Hematopoietic multipotent progenitor cell treated with erythropoietin and hydrocortisone succinate and interleukin-3 and kit ligand, for 17 days (in vitro differentiated cells): ENCODE data around the gene USP17L24.
"Not testable (repeated sequence)": the region's sequence is repeated elsewhere in the genome, so short reads cannot be mapped to it uniquely, and the experiment has no call there.

Source experiments
- DNase-seq: peaks from one replicate; pipeline ENCODE4 v3.0.0-alpha.2; 2015; ENCODE audit warnings: low spot score

The USP17L24 gene, protein sequence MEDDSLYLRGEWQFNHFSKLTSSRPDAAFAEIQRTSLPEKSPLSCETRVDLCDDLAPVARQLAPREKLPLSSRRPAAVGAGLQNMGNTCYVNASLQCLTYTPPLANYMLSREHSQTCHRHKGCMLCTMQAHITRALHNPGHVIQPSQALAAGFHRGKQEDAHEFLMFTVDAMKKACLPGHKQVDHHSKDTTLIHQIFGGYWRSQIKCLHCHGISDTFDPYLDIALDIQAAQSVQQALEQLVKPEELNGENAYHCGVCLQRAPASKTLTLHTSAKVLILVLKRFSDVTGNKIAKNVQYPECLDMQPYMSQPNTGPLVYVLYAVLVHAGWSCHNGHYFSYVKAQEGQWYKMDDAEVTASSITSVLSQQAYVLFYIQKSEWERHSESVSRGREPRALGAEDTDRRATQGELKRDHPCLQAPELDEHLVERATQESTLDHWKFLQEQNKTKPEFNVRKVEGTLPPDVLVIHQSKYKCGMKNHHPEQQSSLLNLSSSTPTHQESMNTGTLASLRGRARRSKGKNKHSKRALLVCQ

DNA sequence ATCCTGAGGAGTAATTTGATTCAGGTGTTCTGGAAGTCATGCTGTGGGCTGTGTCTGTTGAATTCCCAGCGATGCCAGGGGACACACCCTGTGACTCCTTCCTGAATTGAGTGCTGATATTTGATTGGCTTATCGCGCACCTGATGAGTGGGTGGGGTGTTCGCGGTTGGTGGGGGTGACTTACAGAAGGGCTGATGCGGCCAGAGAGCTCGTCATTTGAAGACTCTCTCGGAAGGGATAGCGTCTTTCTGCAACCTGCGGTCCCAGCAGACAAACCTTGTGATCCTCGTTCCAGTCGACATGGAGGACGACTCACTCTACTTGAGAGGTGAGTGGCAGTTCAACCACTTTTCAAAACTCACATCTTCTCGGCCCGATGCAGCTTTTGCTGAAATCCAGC, at the start of gene USP17L24:
TSS of gene USP17L24 (plus strand) at position 301 of the 400 bp plus-strand sequence. CDS start at position 301, 0 bp downstream.
- DNase-seq: not testable (repeated sequence)

DNA sequence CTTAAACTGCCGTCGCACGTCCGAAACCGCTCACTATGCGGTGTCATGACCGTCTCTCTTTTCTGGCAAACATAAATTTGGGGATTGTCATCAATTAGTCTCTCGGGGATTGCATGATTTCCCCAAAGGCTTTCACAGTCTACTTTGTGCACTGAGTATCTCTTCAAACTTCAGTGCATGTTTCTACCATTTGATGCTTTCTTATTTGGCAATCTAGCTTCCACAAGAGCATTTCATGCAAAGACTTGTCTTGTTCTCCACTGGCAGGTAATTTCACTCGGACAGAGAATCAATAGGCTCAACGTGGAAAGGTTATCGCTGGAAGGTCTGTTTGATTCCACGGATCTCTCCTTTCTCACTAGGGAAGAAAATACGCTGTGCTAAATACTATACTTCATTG, 774 bp upstream of the USP17L24 start:
- DNase-seq: not testable (repeated sequence)

DNA sequence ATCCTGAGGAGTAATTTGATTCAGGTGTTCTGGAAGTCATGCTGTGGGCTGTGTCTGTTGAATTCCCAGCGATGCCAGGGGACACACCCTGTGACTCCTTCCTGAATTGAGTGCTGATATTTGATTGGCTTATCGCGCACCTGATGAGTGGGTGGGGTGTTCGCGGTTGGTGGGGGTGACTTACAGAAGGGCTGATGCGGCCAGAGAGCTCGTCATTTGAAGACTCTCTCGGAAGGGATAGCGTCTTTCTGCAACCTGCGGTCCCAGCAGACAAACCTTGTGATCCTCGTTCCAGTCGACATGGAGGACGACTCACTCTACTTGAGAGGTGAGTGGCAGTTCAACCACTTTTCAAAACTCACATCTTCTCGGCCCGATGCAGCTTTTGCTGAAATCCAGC, 4.6 kb downstream of the USP17L24 start, which contains the start of gene USP17L25:
TSS of gene USP17L25 (plus strand) at position 301 of the 400 bp plus-strand sequence. CDS start at position 301, 0 bp downstream.
- not testable (repeated sequence) for DNase-seq

DNA sequence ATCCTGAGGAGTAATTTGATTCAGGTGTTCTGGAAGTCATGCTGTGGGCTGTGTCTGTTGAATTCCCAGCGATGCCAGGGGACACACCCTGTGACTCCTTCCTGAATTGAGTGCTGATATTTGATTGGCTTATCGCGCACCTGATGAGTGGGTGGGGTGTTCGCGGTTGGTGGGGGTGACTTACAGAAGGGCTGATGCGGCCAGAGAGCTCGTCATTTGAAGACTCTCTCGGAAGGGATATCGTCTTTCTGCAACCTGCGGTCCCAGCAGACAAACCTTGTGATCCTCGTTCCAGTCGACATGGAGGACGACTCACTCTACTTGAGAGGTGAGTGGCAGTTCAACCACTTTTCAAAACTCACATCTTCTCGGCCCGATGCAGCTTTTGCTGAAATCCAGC, 9.4 kb downstream of the USP17L24 start, which contains the start of gene USP17L26:
TSS of gene USP17L26 (plus strand) at position 301 of the 400 bp plus-strand sequence. CDS start at position 301, 0 bp downstream.
- not testable (repeated sequence) for DNase-seq

DNA sequence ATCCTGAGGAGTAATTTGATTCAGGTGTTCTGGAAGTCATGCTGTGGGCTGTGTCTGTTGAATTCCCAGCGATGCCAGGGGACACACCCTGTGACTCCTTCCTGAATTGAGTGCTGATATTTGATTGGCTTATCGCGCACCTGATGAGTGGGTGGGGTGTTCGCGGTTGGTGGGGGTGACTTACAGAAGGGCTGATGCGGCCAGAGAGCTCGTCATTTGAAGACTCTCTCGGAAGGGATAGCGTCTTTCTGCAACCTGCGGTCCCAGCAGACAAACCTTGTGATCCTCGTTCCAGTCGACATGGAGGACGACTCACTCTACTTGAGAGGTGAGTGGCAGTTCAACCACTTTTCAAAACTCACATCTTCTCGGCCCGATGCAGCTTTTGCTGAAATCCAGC, 14.1 kb downstream of the USP17L24 start, which contains the start of gene USP17L5:
TSS of gene USP17L5 (plus strand) at position 301 of the 400 bp plus-strand sequence. CDS start at position 301, 0 bp downstream.
- not testable (repeated sequence) for DNase-seq

DNA sequence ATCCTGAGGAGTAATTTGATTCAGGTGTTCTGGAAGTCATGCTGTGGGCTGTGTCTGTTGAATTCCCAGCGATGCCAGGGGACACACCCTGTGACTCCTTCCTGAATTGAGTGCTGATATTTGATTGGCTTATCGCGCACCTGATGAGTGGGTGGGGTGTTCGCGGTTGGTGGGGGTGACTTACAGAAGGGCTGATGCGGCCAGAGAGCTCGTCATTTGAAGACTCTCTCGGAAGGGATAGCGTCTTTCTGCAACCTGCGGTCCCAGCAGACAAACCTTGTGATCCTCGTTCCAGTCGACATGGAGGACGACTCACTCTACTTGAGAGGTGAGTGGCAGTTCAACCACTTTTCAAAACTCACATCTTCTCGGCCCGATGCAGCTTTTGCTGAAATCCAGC, 18.9 kb downstream of the USP17L24 start, which contains the start of gene USP17L27:
TSS of gene USP17L27 (plus strand) at position 301 of the 400 bp plus-strand sequence. CDS start at position 301, 0 bp downstream.
- not testable (repeated sequence) for DNase-seq

DNA sequence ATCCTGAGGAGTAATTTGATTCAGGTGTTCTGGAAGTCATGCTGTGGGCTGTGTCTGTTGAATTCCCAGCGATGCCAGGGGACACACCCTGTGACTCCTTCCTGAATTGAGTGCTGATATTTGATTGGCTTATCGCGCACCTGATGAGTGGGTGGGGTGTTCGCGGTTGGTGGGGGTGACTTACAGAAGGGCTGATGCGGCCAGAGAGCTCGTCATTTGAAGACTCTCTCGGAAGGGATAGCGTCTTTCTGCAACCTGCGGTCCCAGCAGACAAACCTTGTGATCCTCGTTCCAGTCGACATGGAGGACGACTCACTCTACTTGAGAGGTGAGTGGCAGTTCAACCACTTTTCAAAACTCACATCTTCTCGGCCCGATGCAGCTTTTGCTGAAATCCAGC, 23.6 kb downstream of the USP17L24 start, which contains the start of gene USP17L28:
TSS of gene USP17L28 (plus strand) at position 301 of the 400 bp plus-strand sequence. CDS start at position 301, 0 bp downstream.
- not testable (repeated sequence) for DNase-seq

DNA sequence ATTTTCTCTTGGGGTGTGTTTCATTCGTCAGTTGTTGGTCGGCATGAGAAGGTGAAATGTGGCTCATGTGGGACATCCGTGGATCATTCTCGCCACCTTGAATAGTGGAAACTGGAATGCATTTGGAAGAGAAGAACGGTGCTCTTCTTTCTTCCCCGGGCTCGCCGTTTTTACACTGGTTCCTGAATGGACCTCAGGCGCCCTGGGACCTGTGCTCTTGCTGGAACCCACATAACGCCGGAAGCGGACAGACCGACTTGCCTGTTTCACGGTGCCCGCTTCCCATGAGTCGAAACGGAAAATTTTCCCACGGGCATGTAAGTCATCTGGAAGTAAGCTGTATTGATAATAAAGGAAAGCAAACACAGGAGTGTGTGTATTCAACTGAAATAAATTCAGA, 25.9 kb downstream of the USP17L24 start:
- not testable (repeated sequence) for DNase-seq

DNA sequence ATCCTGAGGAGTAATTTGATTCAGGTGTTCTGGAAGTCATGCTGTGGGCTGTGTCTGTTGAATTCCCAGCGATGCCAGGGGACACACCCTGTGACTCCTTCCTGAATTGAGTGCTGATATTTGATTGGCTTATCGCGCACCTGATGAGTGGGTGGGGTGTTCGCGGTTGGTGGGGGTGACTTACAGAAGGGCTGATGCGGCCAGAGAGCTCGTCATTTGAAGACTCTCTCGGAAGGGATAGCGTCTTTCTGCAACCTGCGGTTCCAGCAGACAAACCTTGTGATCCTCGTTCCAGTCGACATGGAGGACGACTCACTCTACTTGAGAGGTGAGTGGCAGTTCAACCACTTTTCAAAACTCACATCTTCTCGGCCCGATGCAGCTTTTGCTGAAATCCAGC, 28.4 kb downstream of the USP17L24 start, which contains the start of gene USP17L29:
TSS of gene USP17L29 (plus strand) at position 301 of the 400 bp plus-strand sequence. CDS start at position 301, 0 bp downstream.
- not testable (repeated sequence) for DNase-seq

DNA sequence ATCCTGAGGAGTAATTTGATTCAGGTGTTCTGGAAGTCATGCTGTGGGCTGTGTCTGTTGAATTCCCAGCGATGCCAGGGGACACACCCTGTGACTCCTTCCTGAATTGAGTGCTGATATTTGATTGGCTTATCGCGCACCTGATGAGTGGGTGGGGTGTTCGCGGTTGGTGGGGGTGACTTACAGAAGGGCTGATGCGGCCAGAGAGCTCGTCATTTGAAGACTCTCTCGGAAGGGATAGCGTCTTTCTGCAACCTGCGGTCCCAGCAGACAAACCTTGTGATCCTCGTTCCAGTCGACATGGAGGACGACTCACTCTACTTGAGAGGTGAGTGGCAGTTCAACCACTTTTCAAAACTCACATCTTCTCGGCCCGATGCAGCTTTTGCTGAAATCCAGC, 37.9 kb downstream of the USP17L24 start, which contains the start of gene USP17L30:
TSS of gene USP17L30 (plus strand) at position 301 of the 400 bp plus-strand sequence. CDS start at position 301, 0 bp downstream.
- not testable (repeated sequence) for DNase-seq
